Dermis microvascular lymphatic vessel endothelial cell (primary cell): ENCODE data around the gene GPRIN2. TPM values are rescaled to one million over a fixed set of nuclear protein-coding genes. Genes with fewer than 3 reads are reported as not detected.
"Not testable (repeated sequence)": the region's sequence is repeated elsewhere in the genome, so short reads cannot be mapped to it uniquely, and the experiment has no call there.

Source experiments
- DNase-seq, 2 donors: peaks; one replicate each; pipeline versions ENCODE4 v3.0.0 to v3.0.0-alpha.2; 2010; ENCODE audit warnings: low read depth in 2 of 2
- total RNA-seq: library from RNA; depleted of rRNA; stranded (reverse); fragments of >200 nt; gene quantifications from 2 replicates; pipeline ENCODE4 v1.2.1, GENCODE V29; 2014

Gene GPRIN2
- total RNA-seq, 1 donor from 2014 or later = not detected

GRCh38 chr10:46537309-46537708 is 19.1 kb downstream of the GPRIN2 start:
- DNase-seq = no peak

GRCh38 chr10:46536781-46537180 is 19.7 kb downstream of the GPRIN2 start:
- DNase-seq = no peak

GRCh38 chr10:46536171-46536570 is 20.3 kb downstream of the GPRIN2 start:
- no peak for DNase-seq

- DNase-seq = no peak
Measured at GRCh38 chr10:46534828-46535524, 21.5 kb downstream of the GPRIN2 start.

GRCh38 chr10:46532256-46532655 is 24.2 kb downstream of the GPRIN2 start:
- not testable (repeated sequence) for DNase-seq

GRCh38 chr10:46530249-46531186 is 25.9 kb downstream of the GPRIN2 start:
- no peak for DNase-seq

- DNase-seq = not testable (repeated sequence)
Measured at GRCh38 chr10:46529742-46530141, 26.7 kb downstream of the GPRIN2 start.

- no peak for DNase-seq
Measured at GRCh38 chr10:46528675-46529615, 27.5 kb downstream of the GPRIN2 start.

- DNase-seq = no peak
Measured at GRCh38 chr10:46528171-46528671, 28.2 kb downstream of the GPRIN2 start.

GRCh38 chr10:46527241-46527811 is 29.1 kb downstream of the GPRIN2 start:
- DNase-seq = no peak

GRCh38 chr10:46526682-46527038 is 29.8 kb downstream of the GPRIN2 start:
- DNase-seq = no peak

GRCh38 chr10:46525824-46526681 is 30.4 kb downstream of the GPRIN2 start:
- DNase-seq = no peak

- DNase-seq = peak in 1 of 2 donors; percentile 29
Measured at GRCh38 chr10:46525177-46525823, 31.2 kb downstream of the GPRIN2 start.

GRCh38 chr10:46524472-46525176 is 31.8 kb downstream of the GPRIN2 start:
- no peak for DNase-seq

- DNase-seq = no peak
Measured at GRCh38 chr10:46523962-46524471, 32.4 kb downstream of the GPRIN2 start.

- DNase-seq = no peak
Measured at GRCh38 chr10:46523119-46523961, 33.1 kb downstream of the GPRIN2 start.

GRCh38 chr10:46522295-46523118 is 34.0 kb downstream of the GPRIN2 start:
- no peak for DNase-seq
